HepG2 (cell line): ENCODE measurements around the gene TMEM31. TPM values are rescaled to one million over a fixed set of nuclear protein-coding genes. Genes with fewer than 3 reads are reported as not detected.
A peak's percentile ranks its signal among the peaks of the same experiment; 100 is the strongest.

Source experiments
- ATAC-seq: fragments of 200-7000 bp; cut with Tn5 transposase; 3 replicates; pipeline ENCODE4 v1.9.1; 2020; ENCODE audit warnings: mild to moderate bottlenecking, moderate library complexity
- BruUV-seq: library from RNA; stranded (reverse); fragments of 400-500 nt; replicated peaks from 2 replicates; lab custom pipeline; 2021; lab: Mats Ljungman, UMichigan
- CTCF ChIA-PET: fragments of 300-600 bp; formaldehyde crosslinking; extraction: SDS; loops from one replicate; lab custom pipeline; 2021; ENCODE audit warnings: low total read pairs, inconsistent platforms, low intra/inter-chr PET ratio; lab: Yijun Ruan, JAX
- POLR2A ChIA-PET: fragments of 350-600 bp; sonication (Branson Sonifier 250); formaldehyde crosslinking; loops from one replicate; lab custom pipeline; 2020; ENCODE audit warnings: antibody characterized with exemption, inconsistent platforms; lab: Yijun Ruan, JAX
- DNase-seq: peaks from one replicate; pipeline ENCODE4 v3.0.0-alpha.2; 2015; ENCODE audit warnings: low spot score
- FAIRE-seq: peaks from 3 replicates; lab custom pipeline; 2011; peaks lifted over from hg19 to GRCh38; lab: Jason Lieb, UNC
- H2AFZ ChIP-seq: one replicate; pipeline ENCODE4 v1.6.1; 2011; ENCODE audit warnings: low read length, inconsistent platforms
- H3K27ac ChIP-seq: fragments of 300-600 bp; 3 replicates; pipeline ENCODE4 v1.8.0; 2011; ENCODE audit warnings: mixed run types, mild to moderate bottlenecking, mixed read lengths, low read length, inconsistent platforms; ENCODE audit not compliant: insufficient read depth; ENCODE audit errors: extremely low read length
- H3K27me3 ChIP-seq, 2 experiments: fragments of 200-600 bp in 1 of 2; 2 replicates in 1 of 2; 3 replicates in 1 of 2; pipeline versions ENCODE4 v1.6.0 to v1.8.0; 2011; ENCODE audit warnings: low read length in 2 of 2, mild to moderate bottlenecking in 2 of 2, moderate library complexity in 2 of 2, inconsistent platforms in 1 of 2; ENCODE audit not compliant: insufficient read depth in 2 of 2, control insufficient read depth in 1 of 2
- H3K36me3 ChIP-seq, 2 experiments: fragments of 200-600 bp in 1 of 2; replicated peaks in 1 of 2; 2 replicates in 1 of 2; 3 replicates in 1 of 2; pipeline versions ENCODE4 v1.5.1 to v1.8.0; 2011; ENCODE audit warnings: low read length in 2 of 2, inconsistent platforms in 1 of 2; ENCODE audit not compliant: insufficient read depth in 2 of 2, control insufficient read depth in 1 of 2
- H3K4me1 ChIP-seq: 2 replicates; pipeline ENCODE4 v1.5.1; 2012; ENCODE audit warnings: low read length, inconsistent platforms; ENCODE audit not compliant: insufficient read depth
- H3K4me2 ChIP-seq: 2 replicates; pipeline ENCODE4 v1.6.0; 2011; ENCODE audit warnings: low read depth, low read length, inconsistent platforms
- H3K4me3 ChIP-seq, 3 experiments: fragments of 200-600 bp in 1 of 3; sonication (generic), shearing (Covaris generic) in 1 of 3; replicated peaks in 1 of 3; 2 replicates each; pipeline ENCODE4 v1.5.1; 2011 to 2016; ENCODE audit warnings: low read length in 3 of 3, inconsistent platforms in 2 of 3, low read depth in 2 of 3, mild to moderate bottlenecking in 2 of 3, control low read depth in 1 of 3, mixed read lengths in 1 of 3; ENCODE audit not compliant: insufficient read depth in 1 of 3
- H3K79me2 ChIP-seq: one replicate; pipeline ENCODE4 v1.6.1; 2011; ENCODE audit warnings: low read length, inconsistent platforms; ENCODE audit not compliant: insufficient read depth
- H3K9ac ChIP-seq: 2 replicates; pipeline ENCODE4 v1.6.0; 2011; ENCODE audit warnings: mild to moderate bottlenecking, low read depth, low read length, inconsistent platforms; ENCODE audit not compliant: insufficient read depth
- H3K9me3 ChIP-seq: 2 replicates; pipeline ENCODE4 v1.5.1; 2012; ENCODE audit warnings: mild to moderate bottlenecking, low read length
- H4K20me1 ChIP-seq: 2 replicates; pipeline ENCODE4 v1.6.0; 2011; ENCODE audit warnings: inconsistent platforms, mild to moderate bottlenecking, low read length, moderate library complexity; ENCODE audit not compliant: insufficient read depth
- GATA4 ChIP-seq: sonication (generic); IDR thresholded peaks from 2 replicates; pipeline ENCODE4 v1.6.1; 2016; ENCODE audit warnings: antibody characterized with exemption, low read depth, borderline replicate concordance
- NFIC ChIP-seq: IDR thresholded peaks from 2 replicates; pipeline ENCODE4 v1.6.1; 2012; ENCODE audit warnings: mild to moderate bottlenecking, low read length, inconsistent platforms
- RBM22 ChIP-seq: fragments of 200-400 bp; formaldehyde crosslinking; optimal IDR thresholded peaks from 2 replicates; pipeline ENCODE3; 2017; ENCODE audit warnings: mild to moderate bottlenecking, low read length, moderate library complexity
- TOPORS ChIP-seq: sonication (generic); formaldehyde crosslinking; IDR thresholded peaks from 2 replicates; pipeline ENCODE4 v1.8.0; 2023; ENCODE audit warnings: mild to moderate bottlenecking, missing genetic modification reagents
- U2AF2 ChIP-seq: fragments of 200-400 bp; formaldehyde crosslinking; IDR thresholded peaks from 2 replicates; pipeline ENCODE4 v1.6.1; 2017; ENCODE audit warnings: low read depth, mild to moderate bottlenecking, low read length
- WIZ ChIP-seq: sonication (generic); formaldehyde crosslinking; IDR thresholded peaks from 2 replicates; pipeline ENCODE4 v1.5.1; 2020; ENCODE audit warnings: mild to moderate bottlenecking, missing genetic modification reagents
- ZNF496 ChIP-seq: sonication (generic); formaldehyde crosslinking; IDR thresholded peaks from 2 replicates; pipeline ENCODE4 v1.8.1; 2023; ENCODE audit warnings: mild to moderate bottlenecking, moderate library complexity, missing genetic modification reagents; ENCODE audit not compliant: insufficient replicate concordance
- ZNF615 ChIP-seq: sonication (generic); formaldehyde crosslinking; IDR thresholded peaks from 2 replicates; pipeline ENCODE4 v1.5.0; 2020; ENCODE audit warnings: mild to moderate bottlenecking, missing genetic modification reagents, borderline replicate concordance
- WGBS: methylation state at CpG from one replicate; pipeline ENCODE4 v1.1.6; 2017; ENCODE audit warnings: low lambda C conversion rate; 5-methylcytosine and 5-hydroxymethylcytosine counted together
- in situ Hi-C: cut with HindIII; loops from 2 replicates; pipeline ENCODE4 v1.10.0; 2017; ENCODE audit warnings: low pct_unique_long_range_greater_than_20kb; ENCODE audit not compliant: extremely low pct_ligation_motif_present
- intact Hi-C: fragments of 100-400 bp; cut with micrococcal nuclease; formaldehyde crosslinking; loops from one replicate; pipeline ENCODE4 v1.10.0; 2022; ENCODE audit not compliant: unreplicated experiment
- polyA plus RNA-seq, 8 experiments: library from polyadenylated mRNA; depleted of rRNA in 3 of 8; stranded (reverse) in 7 of 8; unstranded in 1 of 8; fragments of >200 nt; fragmentation: Illumina TruSeq in 4 of 8; extraction: Trizol in 4 of 8; gene quantifications; 2 replicates each; pipeline versions ENCODE4 v1.2.1 to v1.2.3, GENCODE V29; 2011 to 2016; ENCODE audit warnings: low read depth in 4 of 8, missing spikeins in 1 of 8, mixed read lengths in 1 of 8; ENCODE audit not compliant: insufficient read depth in 1 of 8
- total RNA-seq, 5 experiments: library from RNA; depleted of rRNA; stranded (reverse); fragments of >200 nt; fragmentation: Illumina TruSeq; extraction: Trizol; gene quantifications; 2 replicates each; pipeline ENCODE4 v1.2.3, GENCODE V29; 2016; ENCODE audit warnings: low read depth in 1 of 5
- TF ChIP-seq, protein P1 (sequence below): sonication (generic); formaldehyde crosslinking; IDR thresholded peaks from 2 replicates; pipeline ENCODE4 v1.8.0; 2022; ENCODE audit warnings: missing genetic modification reagents, mild to moderate bottlenecking, inconsistent platforms, borderline replicate concordance
- TF ChIP-seq, protein P2 (sequence below): sonication (generic); formaldehyde crosslinking; IDR thresholded peaks from 2 replicates; pipeline ENCODE4 v1.4.0; 2020; ENCODE audit warnings: missing genetic modification reagents, mild to moderate bottlenecking, borderline replicate concordance
- TF ChIP-seq, protein P3 (sequence below): sonication (generic); formaldehyde crosslinking; IDR thresholded peaks from 2 replicates; pipeline ENCODE4 v1.4.0; 2020; ENCODE audit warnings: missing genetic modification reagents
- TF ChIP-seq, protein P4 (sequence below): sonication (generic); formaldehyde crosslinking; IDR thresholded peaks from 2 replicates; pipeline ENCODE4 v1.4.0; 2020; ENCODE audit warnings: mild to moderate bottlenecking, missing genetic modification reagents

TMEM31 gene
- total and polyA plus RNA-seq, 2 of the 13 experiments (the other 11 are each of a cell fraction or from before 2014, with no cell fraction given) = 0.16 TPM; not detected in 1

DNA sequence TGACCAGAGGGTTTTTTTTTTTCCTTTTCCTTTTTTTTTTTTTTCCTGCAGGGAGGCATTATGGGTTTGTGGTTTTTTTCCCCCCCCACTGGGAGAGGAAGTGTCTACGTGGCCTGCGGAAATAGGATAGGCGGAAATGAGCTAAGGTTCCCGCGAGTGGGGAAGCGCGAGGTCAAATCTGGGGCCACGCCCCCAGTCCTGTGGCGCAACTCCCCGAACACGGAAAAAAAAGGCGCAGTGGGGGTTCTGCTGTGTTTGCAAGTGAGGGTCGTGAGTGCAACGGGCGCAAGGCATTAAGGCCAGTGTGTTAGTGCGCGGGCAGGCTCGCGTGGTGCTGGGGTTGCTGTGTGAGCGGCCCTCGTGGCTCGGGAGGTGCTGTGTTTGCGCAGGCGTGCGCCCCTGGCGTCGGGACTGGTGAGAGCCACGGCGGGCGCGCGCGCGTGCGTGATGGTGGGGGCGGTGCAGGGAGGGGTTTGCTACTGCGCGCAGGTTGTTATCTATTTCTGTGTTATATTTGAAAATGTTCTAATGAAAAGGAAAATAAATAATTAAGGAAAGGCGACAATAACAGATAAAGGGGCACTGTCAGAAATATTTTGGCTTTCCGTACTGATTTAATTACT, 23.5 kb upstream of the TMEM31 start:
- Histone ChIP-seq H3K79me2 (peaks cover 29% of the 10 kb centered on the region), H3K36me3 (peaks cover 3 to 5% of the 10 kb centered on the region in 2 experiments; a peak in 3 of 5 replicates), H3K9me3 (no peaks in the 10 kb centered on the region), H4K20me1 (peaks cover 13% of the 10 kb centered on the region; the same call in 1 of the 2 replicates), H3K27me3 (no peaks in the 10 kb centered on the region; a peak in 1 of 5 replicates), H3K4me3 (peak overlapping the region; percentile 59 to 71 (median 68)), H3K4me1 (peaks cover 46% of the 10 kb centered on the region), H2AFZ (peak overlapping the region; percentile 54), H3K27ac (peak overlapping the region; percentile 99), H3K4me2 (peak overlapping the region; percentile 84), H3K9ac (peak overlapping the region; percentile 94)
- in situ Hi-C loops = loop anchor here (25.0 kb wide), 1 partner anchor 475 kb away; the partner anchor contains the start of genes FAM199X and SLC25A53
- no peak for DNase-seq
- BruUV-seq = TSS peak; percentile 77
- WGBS = under 1% methylated on average over 38 of the region's 40 CpGs
- intact Hi-C loops = loop anchor here (5.0 kb wide), 3 partner anchors 60 to 155 kb away; partner anchors contain the start of genes TCEAL1 and TCEAL4
- CTCF ChIA-PET = interaction anchor here (3.1 kb wide), 1 partner anchor 130 kb away, joined by 20 read pairs; no protein-coding TSS in a partner anchor
- ATAC-seq = peak; percentile 76
- no peak for FAIRE-seq
- POLR2A ChIA-PET = interaction anchor here (0.7 to 2.6 kb wide), 6 partner anchors 58 to 470 kb away, joined by 3 to 13 read pairs (median 4); partner anchors contain the start of genes RAB9B, SLC25A53 and TCEAL1
- no peak for TF ChIP-seq ZNF496 (CRISPR knock-in tag)
- TF ChIP-seq, protein P1, sequence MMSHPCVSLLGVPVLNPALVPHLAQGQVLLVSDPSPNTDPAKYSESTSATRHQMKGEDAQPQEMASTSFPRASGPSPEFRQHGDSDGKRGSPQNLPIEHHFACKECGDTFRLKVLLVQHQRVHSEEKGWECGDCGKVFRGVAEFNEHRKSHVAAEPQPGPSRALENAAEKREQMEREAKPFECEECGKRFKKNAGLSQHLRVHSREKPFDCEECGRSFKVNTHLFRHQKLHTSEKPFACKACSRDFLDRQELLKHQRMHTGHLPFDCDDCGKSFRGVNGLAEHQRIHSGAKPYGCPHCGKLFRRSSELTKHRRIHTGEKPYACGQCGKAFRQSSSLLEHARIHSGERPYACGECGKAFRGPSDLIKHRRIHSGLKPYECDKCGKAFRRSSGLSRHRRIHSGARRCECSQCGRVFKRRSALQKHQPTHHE = no peak
- no peak for TF ChIP-seq GATA4
- TF ChIP-seq, protein P2, sequence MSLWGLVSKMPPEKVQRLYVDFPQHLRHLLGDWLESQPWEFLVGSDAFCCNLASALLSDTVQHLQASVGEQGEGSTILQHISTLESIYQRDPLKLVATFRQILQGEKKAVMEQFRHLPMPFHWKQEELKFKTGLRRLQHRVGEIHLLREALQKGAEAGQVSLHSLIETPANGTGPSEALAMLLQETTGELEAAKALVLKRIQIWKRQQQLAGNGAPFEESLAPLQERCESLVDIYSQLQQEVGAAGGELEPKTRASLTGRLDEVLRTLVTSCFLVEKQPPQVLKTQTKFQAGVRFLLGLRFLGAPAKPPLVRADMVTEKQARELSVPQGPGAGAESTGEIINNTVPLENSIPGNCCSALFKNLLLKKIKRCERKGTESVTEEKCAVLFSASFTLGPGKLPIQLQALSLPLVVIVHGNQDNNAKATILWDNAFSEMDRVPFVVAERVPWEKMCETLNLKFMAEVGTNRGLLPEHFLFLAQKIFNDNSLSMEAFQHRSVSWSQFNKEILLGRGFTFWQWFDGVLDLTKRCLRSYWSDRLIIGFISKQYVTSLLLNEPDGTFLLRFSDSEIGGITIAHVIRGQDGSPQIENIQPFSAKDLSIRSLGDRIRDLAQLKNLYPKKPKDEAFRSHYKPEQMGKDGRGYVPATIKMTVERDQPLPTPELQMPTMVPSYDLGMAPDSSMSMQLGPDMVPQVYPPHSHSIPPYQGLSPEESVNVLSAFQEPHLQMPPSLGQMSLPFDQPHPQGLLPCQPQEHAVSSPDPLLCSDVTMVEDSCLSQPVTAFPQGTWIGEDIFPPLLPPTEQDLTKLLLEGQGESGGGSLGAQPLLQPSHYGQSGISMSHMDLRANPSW (CRISPR knock-in tag) = no peak
- TF ChIP-seq WIZ (CRISPR knock-in tag) = no peak
- TF ChIP-seq, protein P3, sequence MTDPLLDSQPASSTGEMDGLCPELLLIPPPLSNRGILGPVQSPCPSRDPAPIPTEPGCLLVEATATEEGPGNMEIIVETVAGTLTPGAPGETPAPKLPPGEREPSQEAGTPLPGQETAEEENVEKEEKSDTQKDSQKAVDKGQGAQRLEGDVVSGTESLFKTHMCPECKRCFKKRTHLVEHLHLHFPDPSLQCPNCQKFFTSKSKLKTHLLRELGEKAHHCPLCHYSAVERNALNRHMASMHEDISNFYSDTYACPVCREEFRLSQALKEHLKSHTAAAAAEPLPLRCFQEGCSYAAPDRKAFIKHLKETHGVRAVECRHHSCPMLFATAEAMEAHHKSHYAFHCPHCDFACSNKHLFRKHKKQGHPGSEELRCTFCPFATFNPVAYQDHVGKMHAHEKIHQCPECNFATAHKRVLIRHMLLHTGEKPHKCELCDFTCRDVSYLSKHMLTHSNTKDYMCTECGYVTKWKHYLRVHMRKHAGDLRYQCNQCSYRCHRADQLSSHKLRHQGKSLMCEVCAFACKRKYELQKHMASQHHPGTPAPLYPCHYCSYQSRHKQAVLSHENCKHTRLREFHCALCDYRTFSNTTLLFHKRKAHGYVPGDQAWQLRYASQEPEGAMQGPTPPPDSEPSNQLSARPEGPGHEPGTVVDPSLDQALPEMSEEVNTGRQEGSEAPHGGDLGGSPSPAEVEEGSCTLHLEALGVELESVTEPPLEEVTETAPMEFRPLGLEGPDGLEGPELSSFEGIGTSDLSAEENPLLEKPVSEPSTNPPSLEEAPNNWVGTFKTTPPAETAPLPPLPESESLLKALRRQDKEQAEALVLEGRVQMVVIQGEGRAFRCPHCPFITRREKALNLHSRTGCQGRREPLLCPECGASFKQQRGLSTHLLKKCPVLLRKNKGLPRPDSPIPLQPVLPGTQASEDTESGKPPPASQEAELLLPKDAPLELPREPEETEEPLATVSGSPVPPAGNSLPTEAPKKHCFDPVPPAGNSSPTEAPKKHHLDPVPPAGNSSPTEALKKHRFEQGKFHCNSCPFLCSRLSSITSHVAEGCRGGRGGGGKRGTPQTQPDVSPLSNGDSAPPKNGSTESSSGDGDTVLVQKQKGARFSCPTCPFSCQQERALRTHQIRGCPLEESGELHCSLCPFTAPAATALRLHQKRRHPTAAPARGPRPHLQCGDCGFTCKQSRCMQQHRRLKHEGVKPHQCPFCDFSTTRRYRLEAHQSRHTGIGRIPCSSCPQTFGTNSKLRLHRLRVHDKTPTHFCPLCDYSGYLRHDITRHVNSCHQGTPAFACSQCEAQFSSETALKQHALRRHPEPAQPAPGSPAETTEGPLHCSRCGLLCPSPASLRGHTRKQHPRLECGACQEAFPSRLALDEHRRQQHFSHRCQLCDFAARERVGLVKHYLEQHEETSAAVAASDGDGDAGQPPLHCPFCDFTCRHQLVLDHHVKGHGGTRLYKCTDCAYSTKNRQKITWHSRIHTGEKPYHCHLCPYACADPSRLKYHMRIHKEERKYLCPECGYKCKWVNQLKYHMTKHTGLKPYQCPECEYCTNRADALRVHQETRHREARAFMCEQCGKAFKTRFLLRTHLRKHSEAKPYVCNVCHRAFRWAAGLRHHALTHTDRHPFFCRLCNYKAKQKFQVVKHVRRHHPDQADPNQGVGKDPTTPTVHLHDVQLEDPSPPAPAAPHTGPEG (CRISPR knock-in tag) = no peak
- no peak for TF ChIP-seq ZNF615 (CRISPR knock-in tag)
- no peak for TF ChIP-seq NFIC
- TF ChIP-seq U2AF2 = no peak
- TF ChIP-seq, protein P4, sequence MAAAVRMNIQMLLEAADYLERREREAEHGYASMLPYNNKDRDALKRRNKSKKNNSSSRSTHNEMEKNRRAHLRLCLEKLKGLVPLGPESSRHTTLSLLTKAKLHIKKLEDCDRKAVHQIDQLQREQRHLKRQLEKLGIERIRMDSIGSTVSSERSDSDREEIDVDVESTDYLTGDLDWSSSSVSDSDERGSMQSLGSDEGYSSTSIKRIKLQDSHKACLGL (CRISPR knock-in tag) = no peak
- no peak for TF ChIP-seq RBM22
- no peak for TF ChIP-seq TOPORS (CRISPR knock-in tag)
